CD4-positive, alpha-beta T cell (primary cell): Measurements from ENCODE around the gene BCL2L2. TPM values are rescaled to one million over a fixed set of nuclear protein-coding genes. Genes with fewer than 3 reads are reported as not detected.

ENCODE experiments used
- ATAC-seq: fragments of 200-7000 bp; cut with Tn5 transposase; one replicate; pipeline ENCODE4 v1.10.0; 2022; ENCODE audit warnings: mild to moderate bottlenecking; ENCODE audit not compliant: poor library complexity
- CTCF ChIA-PET: fragments of 350-600 bp; sonication (Branson Sonifier 250); formaldehyde crosslinking; loops from one replicate; lab custom pipeline; 2021; ENCODE audit warnings: antibody characterized with exemption, inconsistent platforms; lab: Charles Lee
- POLR2A ChIA-PET: fragments of 350-600 bp; sonication (Branson Sonifier 250); formaldehyde crosslinking; loops from one replicate; lab custom pipeline; 2021; ENCODE audit warnings: antibody characterized with exemption, inconsistent platforms; lab: Charles Lee
- DNase-seq, 14 experiments: peaks; one replicate each; pipeline ENCODE4 v3.0.0-alpha.2; 2013 to 2020; ENCODE audit warnings: mixed read lengths in 2 of 14
- H3K27ac ChIP-seq, 2 donors: one replicate each; pipeline versions ENCODE4 v1.5.1 to v1.7.0; 2013; ENCODE audit warnings: low read length in 2 of 2, low read depth in 1 of 2, mild to moderate bottlenecking in 1 of 2
- H3K27me3 ChIP-seq, 2 experiments: 1 replicate in 1 of 2; 2 replicates in 1 of 2; pipeline versions ENCODE4 v1.6.1 to v1.7.0; 2013; ENCODE audit warnings: low read length in 2 of 2, control low read depth in 1 of 2, mild to moderate bottlenecking in 1 of 2, moderate library complexity in 1 of 2; ENCODE audit not compliant: insufficient read depth in 2 of 2, control insufficient read depth in 1 of 2
- H3K36me3 ChIP-seq: one replicate; pipeline ENCODE4 v1.6.1; 2013; ENCODE audit warnings: low read length, control low read depth; ENCODE audit not compliant: insufficient read depth
- H3K4me1 ChIP-seq: one replicate; pipeline ENCODE4 v1.6.1; 2013; ENCODE audit warnings: low read length, control low read depth; ENCODE audit not compliant: insufficient read depth
- H3K4me3 ChIP-seq: one replicate; pipeline ENCODE4 v1.5.1; 2013; ENCODE audit warnings: mild to moderate bottlenecking, low read length, moderate library complexity
- H3K9me3 ChIP-seq, 2 experiments: 1 replicate in 1 of 2; 2 replicates in 1 of 2; pipeline versions ENCODE4 v1.6.1 to v1.7.0; 2013; ENCODE audit warnings: low read length in 2 of 2, mild to moderate bottlenecking in 2 of 2, control low read depth in 1 of 2, moderate library complexity in 1 of 2; ENCODE audit not compliant: control insufficient read depth in 1 of 2, insufficient read depth in 1 of 2
- H3K27ac Mint-ChIP-seq: one replicate; pipeline ENCODE4 v1.8.0; 2020; ENCODE audit warnings: mixed read lengths
- H3K27me3 Mint-ChIP-seq: one replicate; pipeline ENCODE4 v1.8.0; 2021; ENCODE audit warnings: mixed read lengths
- H3K36me3 Mint-ChIP-seq: one replicate; pipeline ENCODE4 v1.8.0; 2021; ENCODE audit warnings: low read depth, mixed read lengths
- H3K4me1 Mint-ChIP-seq: one replicate; pipeline ENCODE4 v1.8.0; 2021; ENCODE audit warnings: low read depth, mixed read lengths
- H3K4me3 Mint-ChIP-seq: one replicate; pipeline ENCODE4 v1.8.0; 2020; ENCODE audit warnings: mild to moderate bottlenecking, mixed read lengths
- H3K9me3 Mint-ChIP-seq: one replicate; pipeline ENCODE4 v1.8.0; 2020; ENCODE audit warnings: mixed read lengths
- intact Hi-C, 2 experiments: fragments of 100-400 bp; cut with DNase I in 1 of 2; cut with micrococcal nuclease in 1 of 2; formaldehyde crosslinking; loops; one replicate each; pipeline versions ENCODE4 v1.15.1 to v1.9.0; 2023 to 2025; cut with DNase I, micrococcal nuclease
- total RNA-seq, 174 experiments: library from RNA in 2 of 174; stranded (reverse) in 2 of 174; gene quantifications; one replicate each; pipeline ENCODE4 v1.2.3 and lab custom pipeline; 2021 to 2026
- TF ChIP-seq, protein P1 (sequence below): fragments of 200-600 bp; IDR thresholded peaks from one replicate; pipeline ENCODE4 v1.8.0; 2022; ENCODE audit warnings: antibody characterized with exemption, mild to moderate bottlenecking

Gene BCL2L2
- total RNA-seq, 2 experiments from 2014 or later = 2.3 to 3.7 TPM

DNA sequence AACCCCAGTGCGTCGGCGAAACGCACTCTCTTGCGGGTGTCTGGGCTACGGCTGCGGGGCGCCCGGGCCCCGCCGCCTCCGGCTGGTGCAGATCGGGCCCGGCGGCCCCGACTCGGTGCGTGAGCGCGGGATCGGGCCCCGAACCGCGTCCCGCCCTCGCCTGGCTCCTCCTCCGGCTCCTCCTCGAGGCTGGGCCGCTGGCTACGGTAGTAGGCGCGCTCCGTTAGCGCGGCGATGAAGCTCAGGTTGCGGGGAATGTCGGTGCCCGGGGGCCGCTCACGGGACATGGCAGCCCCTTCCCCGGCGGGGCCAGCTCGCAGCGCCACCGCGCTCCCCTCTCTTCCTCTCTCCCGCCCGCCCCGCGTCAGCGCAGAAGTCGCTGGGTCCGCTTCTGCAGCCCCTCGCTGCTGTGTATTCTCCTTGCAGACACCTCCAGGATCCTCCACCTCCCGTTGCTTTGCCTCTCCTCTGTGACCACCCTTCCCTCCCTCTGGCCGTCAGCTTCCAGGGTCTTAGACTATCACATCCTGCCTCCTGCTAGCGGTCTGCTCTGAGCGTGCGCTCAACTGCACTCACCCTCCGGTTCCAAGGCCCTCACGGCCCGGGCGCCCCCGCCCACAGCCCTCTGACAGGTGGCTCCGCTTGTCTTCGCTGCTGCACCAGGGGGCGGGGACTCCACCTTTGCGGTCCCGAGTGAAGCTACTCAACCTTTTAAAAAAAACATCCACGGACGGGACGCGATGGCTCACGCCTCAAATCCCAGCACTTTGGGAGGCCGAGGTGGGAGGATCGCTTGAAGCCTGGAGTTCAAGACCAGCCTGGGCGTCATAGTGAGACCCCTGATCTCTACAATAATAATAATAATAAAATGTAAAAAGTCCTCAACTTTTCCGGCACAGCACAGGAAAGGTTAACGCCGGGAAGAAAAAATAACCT lies 4.1 kb upstream of the BCL2L2 start, which contains the start of gene PPP1R3E:
TSS of gene PPP1R3E (minus strand) at position 570 of the 936 bp plus-strand sequence. CDS start at position 287, 283 bp downstream.
- POLR2A ChIA-PET = interaction anchor here (0.7 to 10.5 kb wide), 29 partner anchors 9 to 1865 kb away, joined by 3 to 455 read pairs (median 4); partner anchors contain the start of genes ACIN1, C14orf119, DAD1 and DCAF11
- peak; percentile 53 for ATAC-seq
- Mint-ChIP-seq H3K9me3 (no peaks in the 10 kb centered on the region), H3K4me3 (peak within 1 kb of the TSS; percentile 98), H3K27me3 (peaks cover 23% of the 10 kb centered on the region), H3K36me3 (peaks cover 15% of the 10 kb centered on the region), H3K27ac (peak within 1 kb of the TSS; percentile 97), H3K4me1 (peaks cover 39% of the 10 kb centered on the region)
- DNase-seq = peak; percentile 77 to 95 (median 88)
- H3K4me3 ChIP-seq = peak within 1 kb of the TSS; percentile 75
- H3K27ac ChIP-seq = peak within 1 kb of the TSS; percentile 93 to 97
- H3K9me3 ChIP-seq = peaks cover 0 to 8% of the 10 kb centered on the region in 2 experiments
- intact Hi-C loops = loop anchor here (1.0 to 10.0 kb wide), 7 partner anchors 18 to 1142 kb away; partner anchors contain the start of genes DAD1 (in 1 of the 2), HAUS4 (in 1 of the 2), PABPN1 (in 1 of the 2) and SDR39U1 (in 1 of the 2)
- CTCF ChIA-PET = interaction anchor here (0.6 to 4.4 kb wide), 10 partner anchors 9 to 1129 kb away, joined by 3 to 66 read pairs (median 4); partner anchors contain the start of genes CBLN3, KHNYN and PABPN1
- peaks cover 30% of the 10 kb centered on the region for H3K4me1 ChIP-seq
- peaks cover 14 to 16% of the 10 kb centered on the region in 2 experiments for H3K27me3 ChIP-seq
- H3K36me3 ChIP-seq = peaks cover 11% of the 10 kb centered on the region
- TF ChIP-seq, protein P1, sequence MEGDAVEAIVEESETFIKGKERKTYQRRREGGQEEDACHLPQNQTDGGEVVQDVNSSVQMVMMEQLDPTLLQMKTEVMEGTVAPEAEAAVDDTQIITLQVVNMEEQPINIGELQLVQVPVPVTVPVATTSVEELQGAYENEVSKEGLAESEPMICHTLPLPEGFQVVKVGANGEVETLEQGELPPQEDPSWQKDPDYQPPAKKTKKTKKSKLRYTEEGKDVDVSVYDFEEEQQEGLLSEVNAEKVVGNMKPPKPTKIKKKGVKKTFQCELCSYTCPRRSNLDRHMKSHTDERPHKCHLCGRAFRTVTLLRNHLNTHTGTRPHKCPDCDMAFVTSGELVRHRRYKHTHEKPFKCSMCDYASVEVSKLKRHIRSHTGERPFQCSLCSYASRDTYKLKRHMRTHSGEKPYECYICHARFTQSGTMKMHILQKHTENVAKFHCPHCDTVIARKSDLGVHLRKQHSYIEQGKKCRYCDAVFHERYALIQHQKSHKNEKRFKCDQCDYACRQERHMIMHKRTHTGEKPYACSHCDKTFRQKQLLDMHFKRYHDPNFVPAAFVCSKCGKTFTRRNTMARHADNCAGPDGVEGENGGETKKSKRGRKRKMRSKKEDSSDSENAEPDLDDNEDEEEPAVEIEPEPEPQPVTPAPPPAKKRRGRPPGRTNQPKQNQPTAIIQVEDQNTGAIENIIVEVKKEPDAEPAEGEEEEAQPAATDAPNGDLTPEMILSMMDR = no peak

DNA sequence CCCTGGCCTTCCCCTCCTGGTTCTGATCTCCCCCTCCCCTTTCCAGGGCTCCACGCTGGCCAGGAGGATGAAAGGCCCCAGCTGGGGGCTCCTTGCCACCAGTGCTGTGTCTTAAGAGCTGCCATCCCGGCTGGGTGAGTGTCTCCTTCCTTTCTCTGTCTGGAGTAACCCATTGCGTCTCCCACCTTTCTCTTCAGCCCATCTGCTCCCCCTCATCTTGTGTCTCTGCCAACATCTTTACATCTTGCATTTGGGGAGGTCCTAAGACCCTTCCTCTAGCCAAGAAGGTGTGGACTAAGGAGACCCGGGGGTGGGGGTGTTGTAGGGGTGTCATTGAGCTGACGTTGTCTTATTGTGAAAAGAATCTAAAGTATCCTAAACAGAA lies 505 bp downstream of the BCL2L2 start:
- H3K9me3 Mint-ChIP-seq = no peaks in the 10 kb centered on the region
- no peak for DNase-seq
- POLR2A ChIA-PET = interaction anchor here (10.5 kb wide), 1 partner anchor 13 kb away, joined by 455 read pairs; the partner anchor contains the start of gene PABPN1
- intact Hi-C loops = loop anchor here in 1 of 2 experiments (10.0 kb wide), 1 partner anchor 1138 kb away; the partner anchor contains the start of gene SDR39U1
- no peak overlapping the region for H3K4me3 Mint-ChIP-seq
- H3K4me1 ChIP-seq = peaks cover 10% of the 10 kb centered on the region
- CTCF ChIA-PET = no interaction called here
- peaks cover 9% of the 10 kb centered on the region for H3K4me1 Mint-ChIP-seq
- peak overlapping the region; percentile 25 for H3K4me3 ChIP-seq
- no peak overlapping the region for H3K27ac ChIP-seq
- ATAC-seq = no peak
- no peaks in the 10 kb centered on the region for H3K36me3 ChIP-seq
- peaks cover 0 to 8% of the 10 kb centered on the region in 2 experiments for H3K9me3 ChIP-seq
- peaks cover 20 to 26% of the 10 kb centered on the region in 2 experiments for H3K27me3 ChIP-seq
- peaks cover 5% of the 10 kb centered on the region for H3K36me3 Mint-ChIP-seq
- H3K27me3 Mint-ChIP-seq = peaks cover 44% of the 10 kb centered on the region
- no peak overlapping the region for H3K27ac Mint-ChIP-seq
- TF ChIP-seq, protein P1 = no peak
